HEK293 (cell line): ENCODE data around the gene TMEM123.

Source experiments
- REST ChIP-seq: fragments of 450-650 bp; formaldehyde crosslinking; IDR thresholded peaks from 2 replicates; pipeline ENCODE4 v1.5.1; 2016; ENCODE audit warnings: missing biosample characterization, missing genetic modification characterization
- TSHZ1 ChIP-seq: fragments of 450-650 bp; formaldehyde crosslinking; IDR thresholded peaks from 2 replicates; pipeline ENCODE4 v1.5.1; 2016; ENCODE audit warnings: missing biosample characterization, missing genetic modification characterization, borderline replicate concordance
- ZNF280D ChIP-seq: fragments of 450-650 bp; formaldehyde crosslinking; IDR thresholded peaks from 2 replicates; pipeline ENCODE4 v1.5.1; 2016; ENCODE audit warnings: missing biosample characterization, missing genetic modification characterization
- ZNF514 ChIP-seq: fragments of 450-650 bp; formaldehyde crosslinking; IDR thresholded peaks from 2 replicates; pipeline ENCODE4 v1.5.1; 2016; ENCODE audit warnings: missing biosample characterization, missing genetic modification characterization
- ZNF530 ChIP-seq: fragments of 450-650 bp; formaldehyde crosslinking; IDR thresholded peaks from 2 replicates; pipeline ENCODE4 v1.5.1; 2016; ENCODE audit warnings: low read depth, missing biosample characterization, missing genetic modification characterization
- ZNF664 ChIP-seq: fragments of 450-650 bp; formaldehyde crosslinking; IDR thresholded peaks from 2 replicates; pipeline ENCODE4 v1.5.1; 2016; ENCODE audit warnings: missing biosample characterization, missing genetic modification characterization
- ZNF837 ChIP-seq: fragments of 450-650 bp; formaldehyde crosslinking; IDR thresholded peaks from 2 replicates; pipeline ENCODE4 v1.5.1; 2016; ENCODE audit warnings: missing biosample characterization, missing genetic modification characterization
- TF ChIP-seq, protein P1 (sequence below): fragments of 450-650 bp; formaldehyde crosslinking; IDR thresholded peaks from 2 replicates; pipeline ENCODE4 v1.5.1; 2016; ENCODE audit warnings: missing biosample characterization, missing genetic modification characterization
- TF ChIP-seq, protein P2 (sequence below): fragments of 450-650 bp; formaldehyde crosslinking; IDR thresholded peaks from 2 replicates; pipeline ENCODE4 v1.5.1; 2016; ENCODE audit warnings: missing biosample characterization, missing genetic modification characterization

GRCh38 chr11:102486584-102486983, 34.0 kb upstream of the TMEM123 start:
- TF ChIP-seq, protein P1, sequence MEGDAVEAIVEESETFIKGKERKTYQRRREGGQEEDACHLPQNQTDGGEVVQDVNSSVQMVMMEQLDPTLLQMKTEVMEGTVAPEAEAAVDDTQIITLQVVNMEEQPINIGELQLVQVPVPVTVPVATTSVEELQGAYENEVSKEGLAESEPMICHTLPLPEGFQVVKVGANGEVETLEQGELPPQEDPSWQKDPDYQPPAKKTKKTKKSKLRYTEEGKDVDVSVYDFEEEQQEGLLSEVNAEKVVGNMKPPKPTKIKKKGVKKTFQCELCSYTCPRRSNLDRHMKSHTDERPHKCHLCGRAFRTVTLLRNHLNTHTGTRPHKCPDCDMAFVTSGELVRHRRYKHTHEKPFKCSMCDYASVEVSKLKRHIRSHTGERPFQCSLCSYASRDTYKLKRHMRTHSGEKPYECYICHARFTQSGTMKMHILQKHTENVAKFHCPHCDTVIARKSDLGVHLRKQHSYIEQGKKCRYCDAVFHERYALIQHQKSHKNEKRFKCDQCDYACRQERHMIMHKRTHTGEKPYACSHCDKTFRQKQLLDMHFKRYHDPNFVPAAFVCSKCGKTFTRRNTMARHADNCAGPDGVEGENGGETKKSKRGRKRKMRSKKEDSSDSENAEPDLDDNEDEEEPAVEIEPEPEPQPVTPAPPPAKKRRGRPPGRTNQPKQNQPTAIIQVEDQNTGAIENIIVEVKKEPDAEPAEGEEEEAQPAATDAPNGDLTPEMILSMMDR (tag by site-specific recombination) = no peak
- no peak for TF ChIP-seq ZNF280D (tag by site-specific recombination)
- TF ChIP-seq REST = no peak
- TF ChIP-seq ZNF514 (tag by site-specific recombination) = no peak
- TF ChIP-seq, protein P2, sequence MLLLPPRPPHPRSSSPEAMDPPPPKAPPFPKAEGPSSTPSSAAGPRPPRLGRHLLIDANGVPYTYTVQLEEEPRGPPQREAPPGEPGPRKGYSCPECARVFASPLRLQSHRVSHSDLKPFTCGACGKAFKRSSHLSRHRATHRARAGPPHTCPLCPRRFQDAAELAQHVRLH (tag by site-specific recombination) = no peak
- no peak for TF ChIP-seq ZNF664 (tag by site-specific recombination)
- TF ChIP-seq ZNF837 (tag by site-specific recombination) = no peak
- TF ChIP-seq TSHZ1 = no peak
- TF ChIP-seq ZNF530 (tag by site-specific recombination) = no peak
